ENCODE measurements around the gene TTF2. TPM values are rescaled to one million over a fixed set of nuclear protein-coding genes. Genes with fewer than 3 reads are reported as not detected.

The TTF2 gene
- polyA plus RNA-seq, 1 donor (not counting 4 experiments of a cell fraction or from before 2014, with no cell fraction given) = 23.0 TPM

- Histone ChIP-seq H2AFZ (ENCODE audit: control insufficient read depth, low read length) (no peak overlapping the region), H3K9me1 (ENCODE audit: control insufficient read depth, extremely low read depth, insufficient read depth, low read length) (no peaks in the 10 kb centered on the region), H3K79me2 (ENCODE audit: control insufficient read depth, insufficient read depth, low read length) (no peaks in the 10 kb centered on the region), H3K9ac (ENCODE audit: control insufficient read depth, extremely low read depth, insufficient read depth, low read length) (no peak overlapping the region), H3K4me3 (ENCODE audit: control insufficient read depth in 2 of 3, extremely low read depth in 1 of 3, insufficient read depth in 2 of 3, low read depth in 1 of 3, low read length in 3 of 3) (no peak overlapping the region), H3K27me3 (ENCODE audit: control insufficient read depth, extremely low read depth, insufficient read depth, low read length) (no peaks in the 10 kb centered on the region), H3K4me1 (ENCODE audit: control insufficient read depth, extremely low read depth, insufficient read depth, low read length) (no peaks in the 10 kb centered on the region), H3K27ac (ENCODE audit: control insufficient read depth, insufficient read depth, low read length) (no peak overlapping the region), H4K20me1 (ENCODE audit: control insufficient read depth, extremely low read depth, insufficient read depth, low read length) (no peaks in the 10 kb centered on the region), H3K4me2 (ENCODE audit: control insufficient read depth, extremely low read depth, insufficient read depth, low read depth, low read length) (no peak overlapping the region), H3K36me3 (ENCODE audit: control insufficient read depth in 2 of 2, extremely low read depth in 1 of 2, insufficient read depth in 2 of 2, low read length in 2 of 2) (peaks cover 6 to 7% of the 10 kb centered on the region in 2 experiments), H3K9me3 (ENCODE audit: control insufficient read depth, low read depth, low read length) (no peaks in the 10 kb centered on the region)
- no peak for TF ChIP-seq EZH2 (IDR thresholded peaks at IDR 0.05; ENCODE audit: low read length)
- no peak for TF ChIP-seq CTCF (optimal IDR thresholded peaks at IDR 0.05 in 1 of 3, IDR thresholded peaks at IDR 0.05 in 1 of 3, conservative IDR thresholded peaks at IDR 0.05 in 1 of 3; ENCODE audit: extremely low read depth in 1 of 3, insufficient read depth in 2 of 3, low read length in 3 of 3)
- FAIRE-seq (no peak), DNase-seq (ENCODE audit: low read depth, low spot score) (no peak)
- dilution Hi-C loops (cut with MboI; ENCODE audit: extremely low pct_ligation_motif_present, low sequenced_read_pairs) = no loop called here
Observed at GRCh38 chr1:117032681-117033539, 27.2 kb upstream of the TTF2 start.

- FAIRE-seq (no peak), DNase-seq (ENCODE audit: low read depth, low spot score) (no peak)
- Histone ChIP-seq H4K20me1 (ENCODE audit: control insufficient read depth, extremely low read depth, insufficient read depth, low read length) (no peaks in the 10 kb centered on the region), H3K79me2 (ENCODE audit: control insufficient read depth, insufficient read depth, low read length) (no peaks in the 10 kb centered on the region), H2AFZ (ENCODE audit: control insufficient read depth, low read length) (no peak overlapping the region), H3K4me2 (ENCODE audit: control insufficient read depth, extremely low read depth, insufficient read depth, low read depth, low read length) (no peak overlapping the region), H3K36me3 (ENCODE audit: control insufficient read depth in 2 of 2, extremely low read depth in 1 of 2, insufficient read depth in 2 of 2, low read length in 2 of 2) (peaks cover 6 to 7% of the 10 kb centered on the region in 2 experiments), H3K9me1 (ENCODE audit: control insufficient read depth, extremely low read depth, insufficient read depth, low read length) (no peaks in the 10 kb centered on the region), H3K27me3 (ENCODE audit: control insufficient read depth, extremely low read depth, insufficient read depth, low read length) (no peaks in the 10 kb centered on the region), H3K4me1 (ENCODE audit: control insufficient read depth, extremely low read depth, insufficient read depth, low read length) (no peaks in the 10 kb centered on the region), H3K9me3 (ENCODE audit: control insufficient read depth, low read depth, low read length) (no peaks in the 10 kb centered on the region), H3K4me3 (ENCODE audit: control insufficient read depth in 2 of 3, extremely low read depth in 1 of 3, insufficient read depth in 2 of 3, low read depth in 1 of 3, low read length in 3 of 3) (no peak overlapping the region), H3K27ac (ENCODE audit: control insufficient read depth, insufficient read depth, low read length) (no peak overlapping the region), H3K9ac (ENCODE audit: control insufficient read depth, extremely low read depth, insufficient read depth, low read length) (no peak overlapping the region)
- dilution Hi-C loops (cut with MboI; ENCODE audit: extremely low pct_ligation_motif_present, low sequenced_read_pairs) = no loop called here
- TF ChIP-seq EZH2 (IDR thresholded peaks at IDR 0.05; ENCODE audit: low read length) (no peak), CTCF (optimal IDR thresholded peaks at IDR 0.05 in 1 of 3, IDR thresholded peaks at IDR 0.05 in 1 of 3, conservative IDR thresholded peaks at IDR 0.05 in 1 of 3; ENCODE audit: extremely low read depth in 1 of 3, insufficient read depth in 2 of 3, low read length in 3 of 3) (no peak)
Observed at GRCh38 chr1:117033772-117034171, 26.4 kb upstream of the TTF2 start.

All from keratinocyte (primary cell).